Vagina (tissue), 2 donors: Measurements from ENCODE around the gene C3orf49. TPM values are rescaled to one million over a fixed set of nuclear protein-coding genes. Genes with fewer than 3 reads are reported as not detected.

Source experiments
- DNase-seq, 2 donors: peaks; one replicate each; pipeline ENCODE4 v3.0.0-alpha.2; 2017; ENCODE audit errors: extremely low spot score in 2 of 2
- H3K27ac ChIP-seq: fragments of 200-600 bp; sonication (generic); one replicate; pipeline ENCODE4 v1.5.1; 2019
- H3K27me3 ChIP-seq: fragments of 200-600 bp; sonication (generic); one replicate; pipeline ENCODE4 v1.5.1; 2019
- H3K36me3 ChIP-seq, 2 donors: fragments of 200-600 bp; sonication (generic); one replicate each; pipeline ENCODE4 v1.5.1; 2017 to 2019
- H3K4me1 ChIP-seq: fragments of 200-600 bp; sonication (generic); one replicate; pipeline ENCODE4 v1.5.1; 2019
- H3K4me3 ChIP-seq, 2 donors: fragments of 200-600 bp; sonication (generic); 1 replicate in 1 of 2; 2 replicates in 1 of 2; pipeline ENCODE4 v1.5.1; 2016 to 2019
- H3K9me3 ChIP-seq: fragments of 200-600 bp; sonication (generic); one replicate; pipeline ENCODE4 v1.5.1; 2019
- POLR2A ChIP-seq, 2 donors: fragments of 450-650 bp; IDR thresholded peaks; one replicate each; pipeline ENCODE4 v1.6.1; 2017; ENCODE audit warnings: antibody characterized with exemption in 2 of 2, mild to moderate bottlenecking in 2 of 2, moderate library complexity in 2 of 2
- POLR2AphosphoS5 ChIP-seq, 2 donors: sonication (generic); formaldehyde crosslinking; IDR thresholded peaks; one replicate each; pipeline ENCODE4 v1.9.0; 2017; ENCODE audit warnings: antibody characterized with exemption in 2 of 2, mild to moderate bottlenecking in 2 of 2, low read depth in 1 of 2; ENCODE audit not compliant: insufficient read depth in 1 of 2
- intact Hi-C: fragments of 100-400 bp; cut with DNase I; formaldehyde crosslinking; loops from one replicate; pipeline ENCODE4 v1.15.1; 2023
- total RNA-seq: library from RNA; depleted of rRNA; stranded (reverse); fragments of >200 nt; gene quantifications from one replicate; pipeline ENCODE4 v1.2.3, GENCODE V29; 2016
- TF ChIP-seq, protein P1 (sequence below), 3 experiments: fragments of 450-650 bp in 2 of 3; fragments of 200-600 bp in 1 of 3; sonication (generic) in 1 of 3; IDR thresholded peaks; one replicate each; pipeline ENCODE4 v1.5.1; 2017 to 2019; ENCODE audit warnings: antibody characterized with exemption in 3 of 3, mild to moderate bottlenecking in 2 of 3, moderate library complexity in 2 of 3

Gene C3orf49
- total RNA-seq, 1 donor from 2014 or later = not detected

DNA sequence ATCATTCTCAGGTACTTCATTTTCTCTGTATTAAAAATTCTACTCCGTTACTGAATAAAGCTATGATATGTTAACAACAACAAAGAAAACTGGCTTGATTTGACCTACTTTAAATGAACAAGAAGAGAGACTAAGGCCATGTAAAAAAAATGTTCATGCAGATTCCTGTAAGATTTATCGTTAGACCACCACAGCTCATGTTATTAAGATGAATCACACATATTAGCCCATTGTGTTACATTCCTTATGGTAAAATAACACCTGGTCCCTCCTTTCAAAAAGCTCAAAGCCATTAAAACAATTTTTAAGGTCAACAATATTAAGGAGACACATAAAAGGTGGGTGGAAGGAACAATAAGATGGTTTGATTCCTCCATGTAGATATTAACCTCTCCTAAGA lies 38.2 kb downstream of the C3orf49 start:
- H3K27ac ChIP-seq = no peak overlapping the region
- no peaks in the 10 kb centered on the region for H3K27me3 ChIP-seq
- no peak overlapping the region for H3K4me3 ChIP-seq
- DNase-seq = no peak
- TF ChIP-seq, protein P1, sequence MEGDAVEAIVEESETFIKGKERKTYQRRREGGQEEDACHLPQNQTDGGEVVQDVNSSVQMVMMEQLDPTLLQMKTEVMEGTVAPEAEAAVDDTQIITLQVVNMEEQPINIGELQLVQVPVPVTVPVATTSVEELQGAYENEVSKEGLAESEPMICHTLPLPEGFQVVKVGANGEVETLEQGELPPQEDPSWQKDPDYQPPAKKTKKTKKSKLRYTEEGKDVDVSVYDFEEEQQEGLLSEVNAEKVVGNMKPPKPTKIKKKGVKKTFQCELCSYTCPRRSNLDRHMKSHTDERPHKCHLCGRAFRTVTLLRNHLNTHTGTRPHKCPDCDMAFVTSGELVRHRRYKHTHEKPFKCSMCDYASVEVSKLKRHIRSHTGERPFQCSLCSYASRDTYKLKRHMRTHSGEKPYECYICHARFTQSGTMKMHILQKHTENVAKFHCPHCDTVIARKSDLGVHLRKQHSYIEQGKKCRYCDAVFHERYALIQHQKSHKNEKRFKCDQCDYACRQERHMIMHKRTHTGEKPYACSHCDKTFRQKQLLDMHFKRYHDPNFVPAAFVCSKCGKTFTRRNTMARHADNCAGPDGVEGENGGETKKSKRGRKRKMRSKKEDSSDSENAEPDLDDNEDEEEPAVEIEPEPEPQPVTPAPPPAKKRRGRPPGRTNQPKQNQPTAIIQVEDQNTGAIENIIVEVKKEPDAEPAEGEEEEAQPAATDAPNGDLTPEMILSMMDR (IDR thresholded peaks at IDR 0.05) = no peak
- TF ChIP-seq POLR2AphosphoS5 (IDR thresholded peaks at IDR 0.05; ENCODE audit: insufficient read depth in 1 of 2, low read depth in 1 of 2) (no peak), POLR2A (IDR thresholded peaks at IDR 0.05) (no peak)
- H3K9me3 ChIP-seq = no peaks in the 10 kb centered on the region
- intact Hi-C loops = no loop called here
- peaks cover 41% of the 10 kb centered on the region for H3K4me1 ChIP-seq
- no peaks in the 10 kb centered on the region for H3K36me3 ChIP-seq

DNA sequence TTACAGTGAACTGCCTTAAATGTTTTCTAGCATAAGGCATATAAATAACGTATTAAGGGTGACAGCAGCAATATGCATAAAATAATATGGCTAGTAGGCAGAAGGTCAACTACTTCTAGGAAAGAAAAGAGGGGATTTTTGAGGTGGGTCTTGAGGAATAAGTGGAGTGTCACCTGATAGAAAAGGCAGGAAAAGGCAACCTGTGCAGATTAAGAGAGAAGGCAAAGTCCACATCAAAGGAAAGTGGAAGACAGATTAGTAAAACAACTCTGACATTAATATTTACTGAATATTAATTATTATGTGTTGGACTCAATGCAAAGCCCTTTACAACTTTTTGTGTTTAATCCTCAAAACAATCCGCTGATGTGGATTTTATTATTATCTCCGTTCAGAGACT lies 41.7 kb downstream of the C3orf49 start:
- Histone ChIP-seq H3K36me3 (no peaks in the 10 kb centered on the region), H3K4me3 (no peak overlapping the region), H3K9me3 (no peaks in the 10 kb centered on the region), H3K27me3 (no peaks in the 10 kb centered on the region), H3K27ac (no peak overlapping the region), H3K4me1 (peaks cover 44% of the 10 kb centered on the region)
- intact Hi-C loops = no loop called here
- TF ChIP-seq, protein P1 (IDR thresholded peaks at IDR 0.05) = no peak
- TF ChIP-seq POLR2AphosphoS5 (IDR thresholded peaks at IDR 0.05; ENCODE audit: insufficient read depth in 1 of 2, low read depth in 1 of 2) (no peak), POLR2A (IDR thresholded peaks at IDR 0.05) (no peak)
- DNase-seq = no peak

DNA sequence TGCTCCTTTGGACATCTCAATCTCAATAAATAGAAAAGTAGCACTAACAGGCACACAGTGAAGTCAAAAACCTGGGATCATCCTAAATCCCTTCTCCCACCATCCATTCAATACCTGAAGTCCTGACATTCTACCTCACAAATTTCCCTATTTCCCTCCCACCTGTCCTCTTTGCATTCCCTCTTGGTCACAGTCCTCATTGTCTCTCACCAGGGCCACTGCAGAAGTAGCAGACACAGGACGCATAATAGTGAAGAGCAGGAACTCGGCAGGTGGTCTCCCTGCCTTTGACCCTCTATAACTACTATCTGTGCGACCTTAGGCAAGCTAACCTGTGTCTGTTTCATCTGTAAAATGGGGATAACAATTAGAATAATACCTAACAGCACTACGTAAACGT lies 42.2 kb downstream of the C3orf49 start:
- Histone ChIP-seq H3K27ac (no peak overlapping the region), H3K4me3 (no peak overlapping the region), H3K27me3 (no peaks in the 10 kb centered on the region), H3K9me3 (no peaks in the 10 kb centered on the region), H3K36me3 (no peaks in the 10 kb centered on the region), H3K4me1 (peaks cover 40% of the 10 kb centered on the region)
- intact Hi-C loops = no loop called here
- DNase-seq = no peak
- TF ChIP-seq POLR2AphosphoS5 (IDR thresholded peaks at IDR 0.05; ENCODE audit: insufficient read depth in 1 of 2, low read depth in 1 of 2) (no peak), POLR2A (IDR thresholded peaks at IDR 0.05) (no peak)
- TF ChIP-seq, protein P1 (IDR thresholded peaks at IDR 0.05) = no peak

DNA sequence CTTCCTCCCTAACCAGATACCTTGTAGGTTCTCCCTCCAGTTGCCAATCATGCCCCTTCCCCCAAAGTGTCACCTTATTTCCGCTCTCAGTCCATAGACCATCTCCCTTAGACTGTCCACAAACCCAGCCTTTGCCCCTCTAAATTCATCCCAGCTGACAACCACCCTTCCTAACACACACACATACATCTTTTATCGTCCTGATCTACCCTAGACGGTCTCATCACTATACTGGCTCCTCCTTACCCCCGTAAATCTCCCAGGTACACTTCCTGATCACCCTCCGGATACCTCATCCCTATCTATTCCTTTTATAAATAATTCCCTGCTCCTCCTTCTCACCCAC lies 43.7 kb downstream of the C3orf49 start:
- no peak for TF ChIP-seq POLR2AphosphoS5 (IDR thresholded peaks at IDR 0.05; ENCODE audit: insufficient read depth in 1 of 2, low read depth in 1 of 2)
- no peak for TF ChIP-seq POLR2A (IDR thresholded peaks at IDR 0.05)
- TF ChIP-seq, protein P1 (IDR thresholded peaks at IDR 0.05) = no peak
- Histone ChIP-seq H3K27ac (peak overlapping the region; percentile 85), H3K36me3 (no peaks in the 10 kb centered on the region), H3K27me3 (no peaks in the 10 kb centered on the region), H3K4me1 (peaks cover 40% of the 10 kb centered on the region), H3K4me3 (peak overlapping the region; percentile 85 to 95), H3K9me3 (no peaks in the 10 kb centered on the region)
- no peak for DNase-seq
- intact Hi-C loops = no loop called here

DNA sequence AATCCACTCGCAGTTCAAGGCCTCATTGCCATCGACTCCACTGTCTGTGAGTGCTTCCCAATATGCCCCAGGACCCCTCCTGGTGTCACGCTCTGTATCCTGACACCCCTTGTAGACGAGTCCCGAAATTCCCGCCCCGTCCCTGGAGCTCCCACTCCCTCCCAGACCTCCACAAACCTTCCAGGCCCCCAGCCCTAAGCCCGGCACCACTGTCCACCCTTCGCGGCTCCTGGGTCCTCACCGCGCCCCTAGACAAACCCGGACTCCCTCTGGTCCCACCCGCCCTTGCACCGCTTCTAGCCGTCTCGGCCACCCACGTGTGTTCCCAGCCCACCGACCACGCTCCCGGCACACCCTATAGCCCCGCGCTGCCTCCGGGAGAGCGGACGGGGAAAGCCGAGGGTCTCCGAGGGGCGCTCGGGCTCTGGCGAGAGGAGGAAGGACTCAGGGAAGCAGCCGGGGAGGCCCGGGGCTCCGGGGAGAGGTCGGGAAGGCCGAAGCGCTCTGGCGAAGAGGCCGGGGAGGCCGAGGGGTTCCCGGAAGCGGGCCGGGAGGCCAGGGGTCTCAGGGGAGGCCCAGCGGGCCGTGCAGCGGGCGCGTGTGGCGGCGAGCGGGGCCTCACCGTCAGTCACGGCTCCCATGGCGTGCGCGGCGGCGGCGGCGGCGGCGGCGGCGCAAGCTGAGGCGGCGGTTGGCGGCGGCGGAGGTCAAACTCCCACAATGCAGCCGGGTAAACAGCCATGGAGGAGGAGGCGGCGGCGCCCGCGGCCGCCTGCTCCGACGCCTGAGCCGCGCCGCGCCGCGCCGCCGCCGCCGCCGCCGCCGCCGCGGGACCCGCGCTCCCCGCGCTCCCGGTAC lies 44.3 kb downstream of the C3orf49 start, which contains the start of the genes ATXN7 and THOC7:
Gene ATXN7, plus strand, starts transcription at position 718 of the 858 bp plus-strand sequence. CDS start 48,732 bp downstream, outside the sequence.
Gene THOC7, minus strand, starts transcription at position 656 of the 858 bp plus-strand sequence. Its CDS starts 15 bp downstream, at position 641.
- Histone ChIP-seq H3K9me3 (no peaks in the 10 kb centered on the region), H3K27ac (peak within 1 kb of the TSS; percentile 87), H3K36me3 (no peaks in the 10 kb centered on the region), H3K4me1 (peaks cover 40% of the 10 kb centered on the region), H3K4me3 (peak within 1 kb of the TSS; percentile 85 to 95), H3K27me3 (no peaks in the 10 kb centered on the region)
- no peak for DNase-seq
- intact Hi-C loops = no loop called here
- peak in 1 of 2 donors; percentile 25 for TF ChIP-seq POLR2AphosphoS5 (IDR thresholded peaks at IDR 0.05; ENCODE audit: insufficient read depth in 1 of 2, low read depth in 1 of 2)
- TF ChIP-seq, protein P1 (IDR thresholded peaks at IDR 0.05) = no peak
